Stimulated activated CD8-positive, alpha-beta memory T cell treated with anti-CD3 and anti-CD28 coated beads, Interleukin-2, amount 100 ng/mL, for 1 hour (primary cell): ENCODE results near the gene MCM10.
"Not testable (repeated sequence)": the region's sequence is repeated elsewhere in the genome, so short reads cannot be mapped to it uniquely, and the experiment has no call there.

ENCODE experiments used
- DNase-seq, 2 donors: peaks; one replicate each; pipeline ENCODE4 v3.0.0-alpha.2; 2020; ENCODE audit warnings: low read depth in 2 of 2

MCM10 gene

GRCh38 chr10:13160934-13161856, at the start of gene MCM10:
Gene MCM10, plus strand, starts transcription at chr10:13161558. Its CDS starts 2,645 bp downstream, at chr10:13164203.
- peak; percentile 92 to 93 for DNase-seq

- no peak for DNase-seq
Observed at GRCh38 chr10:13113544-13113943, 47.8 kb upstream of the MCM10 start.

GRCh38 chr10:13115832-13116803, 45.2 kb upstream of the MCM10 start:
- no peak for DNase-seq

GRCh38 chr10:13117841-13118783, 43.2 kb upstream of the MCM10 start:
- DNase-seq: no peak

- no peak for DNase-seq
Observed at GRCh38 chr10:13118784-13119410, 42.5 kb upstream of the MCM10 start.

GRCh38 chr10:13120786-13121499, 40.4 kb upstream of the MCM10 start:
- DNase-seq: no peak

- no peak for DNase-seq
Observed at GRCh38 chr10:13121500-13121854, 39.9 kb upstream of the MCM10 start.

- no peak for DNase-seq
Observed at GRCh38 chr10:13136651-13137050, 24.7 kb upstream of the MCM10 start.

GRCh38 chr10:13139150-13139549, 22.2 kb upstream of the MCM10 start:
- DNase-seq: no peak

GRCh38 chr10:13139676-13140075, 21.7 kb upstream of the MCM10 start:
- DNase-seq: no peak

GRCh38 chr10:13140627-13141190, 20.6 kb upstream of the MCM10 start:
- no peak for DNase-seq

- no peak for DNase-seq
Observed at GRCh38 chr10:13143766-13144165, 17.6 kb upstream of the MCM10 start.

- no peak for DNase-seq
Observed at GRCh38 chr10:13144814-13145213, 16.5 kb upstream of the MCM10 start.

GRCh38 chr10:13146379-13146778, 15.0 kb upstream of the MCM10 start:
- DNase-seq: no peak

GRCh38 chr10:13147161-13147560, 14.2 kb upstream of the MCM10 start:
- no peak for DNase-seq

- DNase-seq: no peak
Observed at GRCh38 chr10:13152296-13152695, 9.1 kb upstream of the MCM10 start.

- DNase-seq: not testable (repeated sequence)
Observed at GRCh38 chr10:13155860-13156259, 5.5 kb upstream of the MCM10 start.

- no peak for DNase-seq
Observed at GRCh38 chr10:13158401-13158800, 3.0 kb upstream of the MCM10 start.

GRCh38 chr10:13161857-13162271, 506 bp downstream of the MCM10 start:
- no peak for DNase-seq

GRCh38 chr10:13163859-13164258, 2.5 kb downstream of the MCM10 start:
- no peak for DNase-seq
